NCI-H1092 treated with DMSO at 0.1 percent for 48 hours (cell line): Measurements from ENCODE around the gene COMT.
"Not testable (repeated sequence)": the region's sequence is repeated elsewhere in the genome, so short reads cannot be mapped to it uniquely, and the experiment has no call there.

Experiments used
- DNase-seq: peaks from one replicate; lab custom pipeline; 2025; lab: John Stamatoyannopoulos, UW

Gene COMT

DNA sequence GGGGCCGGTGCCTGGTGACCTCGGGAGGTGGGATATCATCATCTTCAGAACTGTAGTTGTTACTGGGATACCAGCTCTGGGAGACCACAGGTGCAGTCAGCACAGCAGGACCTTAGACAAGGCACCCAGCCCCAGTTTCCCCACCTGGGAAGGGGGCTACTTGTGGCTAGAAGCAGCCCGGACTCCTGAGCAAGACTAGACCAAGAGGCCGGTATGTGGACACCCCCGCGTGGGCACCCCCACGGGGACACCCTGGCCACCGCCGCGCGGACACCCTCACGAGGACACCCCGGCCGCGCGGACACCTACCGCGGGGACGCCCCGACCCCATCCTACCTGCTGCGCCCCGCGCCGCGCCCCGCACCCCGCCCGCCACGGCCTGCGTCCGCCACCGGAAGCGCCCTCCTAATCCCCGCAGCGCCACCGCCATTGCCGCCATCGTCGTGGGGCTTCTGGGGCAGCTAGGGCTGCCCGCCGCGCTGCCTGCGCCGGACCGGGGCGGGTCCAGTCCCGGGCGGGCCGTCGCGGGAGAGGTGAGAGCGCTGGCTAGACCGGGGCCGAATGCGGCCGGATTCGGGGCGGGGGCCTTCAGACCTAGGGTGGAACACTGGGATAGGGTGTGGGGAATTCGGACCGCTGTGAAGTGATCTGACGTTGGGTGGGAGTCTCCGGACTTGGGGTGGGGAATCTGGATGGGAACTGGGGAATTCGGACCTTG is at the start of gene COMT, which contains the start of gene TXNRD2:
Gene COMT (plus strand): TSS at position 408 of the 718 bp plus-strand sequence. CDS start 20,755 bp downstream, outside the sequence.
Gene TXNRD2 (minus strand): TSS at position 454 of the 718 bp plus-strand sequence. CDS start 15 bp downstream, at position 439.
- DNase-seq, result peak; percentile 51

DNA sequence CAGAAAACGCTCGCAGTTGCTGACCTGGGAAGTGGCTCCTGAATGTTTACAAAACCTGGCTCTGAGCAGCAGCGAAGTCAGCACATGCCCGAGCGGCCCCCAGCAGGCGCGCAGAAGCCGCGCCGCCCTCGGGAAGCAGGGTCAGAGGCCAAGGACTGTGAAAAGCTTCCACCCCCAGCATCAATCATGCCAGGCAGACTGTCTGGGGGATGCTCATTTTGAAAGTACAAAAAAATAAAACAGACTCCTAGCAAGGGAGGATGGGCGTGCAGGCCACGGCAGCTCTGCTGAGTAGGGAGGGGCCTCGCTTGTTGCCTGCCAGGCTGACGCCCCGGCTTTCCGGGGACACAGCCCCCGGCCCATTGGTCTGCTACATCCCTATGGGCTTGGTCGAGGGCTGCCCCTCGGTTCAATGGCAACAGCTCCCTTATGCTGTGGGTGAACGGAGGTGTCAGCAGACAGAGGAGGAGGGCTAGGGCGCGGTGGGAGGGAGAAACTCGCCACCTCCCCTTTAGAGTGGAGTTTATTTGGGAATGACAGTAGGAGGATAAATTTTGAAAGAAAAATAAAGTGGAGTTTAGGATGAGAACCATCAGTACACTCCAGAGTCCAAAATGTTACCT is 49.2 kb upstream of the COMT start:
- no peak for DNase-seq

- no peak for DNase-seq
Measured at GRCh38 chr22:19892925-19893324, 48.6 kb upstream of the COMT start.

GRCh38 chr22:19893363-19893762 is 48.2 kb upstream of the COMT start:
- no peak for DNase-seq

- no peak for DNase-seq
Measured at GRCh38 chr22:19895160-19895849, 46.3 kb upstream of the COMT start.

GRCh38 chr22:19896665-19897355 is 44.8 kb upstream of the COMT start:
- DNase-seq, result no peak

- no peak for DNase-seq
Measured at GRCh38 chr22:19897726-19898125, 43.8 kb upstream of the COMT start.

GRCh38 chr22:19898145-19898544 is 43.4 kb upstream of the COMT start:
- no peak for DNase-seq

DNA sequence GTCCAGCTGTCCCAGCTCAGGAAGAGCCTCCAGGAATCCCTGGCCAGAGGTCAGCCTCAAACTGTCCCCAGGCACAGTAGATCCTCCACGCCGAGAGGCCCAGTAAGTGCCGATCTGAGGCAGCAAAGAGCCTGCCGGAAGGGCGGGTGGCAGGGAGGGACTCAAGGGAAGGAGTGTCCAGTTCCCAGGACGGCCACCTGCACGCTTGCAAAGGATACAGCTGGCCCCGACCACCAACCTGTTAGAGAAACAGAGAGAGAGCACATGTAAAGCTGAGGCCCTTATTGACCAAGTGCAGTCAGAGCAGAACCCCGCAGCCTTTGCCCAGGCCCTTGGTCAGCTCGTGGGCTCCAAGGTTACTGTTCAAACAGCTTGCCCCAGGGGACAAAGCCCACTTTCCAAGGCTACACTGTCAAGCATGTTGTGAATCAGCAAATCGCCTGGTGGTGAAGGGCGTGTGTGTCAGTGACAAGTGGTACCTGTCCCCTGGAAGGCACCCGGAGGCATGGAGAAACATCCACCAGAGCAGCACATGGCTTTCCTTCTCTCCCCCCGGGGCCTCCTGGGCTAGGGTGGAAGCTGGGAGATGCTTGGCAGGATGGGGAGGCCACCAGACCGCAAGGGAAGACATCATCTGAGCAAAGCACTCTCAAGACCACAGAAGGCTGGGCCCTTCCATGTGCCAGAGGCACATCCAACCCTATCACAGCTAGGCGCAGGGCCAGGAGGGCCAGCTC is 42.6 kb upstream of the COMT start:
- DNase-seq, result no peak

GRCh38 chr22:19900707-19901436 is 40.7 kb upstream of the COMT start:
- DNase-seq, result no peak

DNA sequence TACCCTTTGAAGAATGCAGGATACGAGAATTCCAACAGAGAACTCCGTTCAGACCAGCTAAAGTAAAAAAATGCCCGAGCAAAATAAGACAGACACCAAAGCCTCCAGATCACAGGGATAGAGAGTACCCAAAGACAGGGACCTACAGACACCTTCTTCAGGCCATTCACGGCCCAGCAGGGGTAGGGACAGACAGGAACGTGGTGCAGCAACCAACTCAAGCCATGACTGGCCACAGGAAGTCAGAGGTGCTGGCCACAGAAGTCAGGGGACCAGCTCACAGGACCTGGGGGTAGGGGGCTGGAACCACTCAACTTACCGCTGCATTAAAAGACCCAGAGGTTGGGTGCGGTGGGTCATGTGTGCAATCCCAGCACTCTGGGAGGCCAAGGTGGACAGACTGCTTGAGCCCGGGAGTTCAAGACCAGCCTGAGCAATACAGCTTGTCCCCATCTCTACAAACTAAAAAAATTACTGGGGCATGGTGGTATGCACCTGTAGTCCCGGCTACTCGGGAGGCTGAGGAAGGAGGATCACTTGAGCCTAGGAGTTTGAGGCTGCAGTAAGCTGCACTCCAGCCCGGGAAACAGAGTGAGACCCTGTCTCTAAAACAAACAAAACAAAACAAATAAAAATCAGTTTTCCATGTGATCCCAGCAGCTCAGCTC is 39.9 kb upstream of the COMT start:
- DNase-seq, result no peak

DNA sequence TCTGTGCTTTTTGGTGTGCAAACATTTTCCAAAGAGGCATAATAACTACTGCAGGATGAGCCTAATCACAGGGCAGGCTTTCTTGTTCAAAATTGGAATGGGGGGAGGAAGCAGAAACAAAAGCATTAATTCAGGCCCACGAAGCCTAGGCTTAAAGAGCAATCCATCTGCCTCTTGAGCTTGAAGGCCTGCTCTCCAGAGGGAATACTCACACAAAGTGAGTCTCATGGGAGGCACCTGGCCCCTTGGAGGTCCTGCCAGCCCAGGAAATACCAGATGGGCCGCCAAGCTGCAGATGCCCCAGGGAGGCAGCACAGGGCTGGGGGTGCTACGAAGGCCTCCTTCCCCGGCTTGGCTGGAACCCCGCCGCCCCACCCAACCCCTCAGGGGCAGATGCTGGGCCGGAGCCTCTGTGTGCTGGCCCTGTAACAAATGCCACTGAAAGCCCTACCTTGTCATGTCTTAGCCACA is 39.3 kb upstream of the COMT start:
- peak; percentile 77 for DNase-seq

DNA sequence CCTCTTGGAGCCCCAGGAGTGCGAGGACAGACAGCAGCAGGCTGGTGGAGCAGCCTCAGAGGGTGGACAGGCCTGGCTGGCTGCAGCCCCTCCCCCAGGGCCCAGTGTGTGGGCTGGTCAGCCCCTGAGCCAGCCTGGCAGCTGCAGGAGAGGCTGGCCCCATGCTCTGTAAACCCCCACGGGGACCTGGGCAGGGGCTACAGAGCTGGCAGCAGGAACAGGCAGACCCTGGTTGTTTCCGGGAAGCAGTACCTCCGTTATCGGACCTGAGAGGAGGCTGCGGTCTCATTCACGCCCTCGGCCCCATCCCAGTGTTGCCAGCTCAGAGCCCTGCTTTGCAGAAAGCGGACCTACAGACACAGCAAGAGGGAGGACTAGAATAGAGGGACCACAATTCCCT is 38.5 kb upstream of the COMT start:
- no peak for DNase-seq

- DNase-seq, result no peak
Measured at GRCh38 chr22:19903513-19903912, 38.1 kb upstream of the COMT start.

GRCh38 chr22:19904174-19904856 is 37.3 kb upstream of the COMT start:
- no peak for DNase-seq

- no peak for DNase-seq
Measured at GRCh38 chr22:19904935-19905334, 36.6 kb upstream of the COMT start.

- DNase-seq, result no peak
Measured at GRCh38 chr22:19905347-19906276, 36.0 kb upstream of the COMT start.

- not testable (repeated sequence) for DNase-seq
Measured at GRCh38 chr22:19906864-19907263, 34.7 kb upstream of the COMT start.

DNA sequence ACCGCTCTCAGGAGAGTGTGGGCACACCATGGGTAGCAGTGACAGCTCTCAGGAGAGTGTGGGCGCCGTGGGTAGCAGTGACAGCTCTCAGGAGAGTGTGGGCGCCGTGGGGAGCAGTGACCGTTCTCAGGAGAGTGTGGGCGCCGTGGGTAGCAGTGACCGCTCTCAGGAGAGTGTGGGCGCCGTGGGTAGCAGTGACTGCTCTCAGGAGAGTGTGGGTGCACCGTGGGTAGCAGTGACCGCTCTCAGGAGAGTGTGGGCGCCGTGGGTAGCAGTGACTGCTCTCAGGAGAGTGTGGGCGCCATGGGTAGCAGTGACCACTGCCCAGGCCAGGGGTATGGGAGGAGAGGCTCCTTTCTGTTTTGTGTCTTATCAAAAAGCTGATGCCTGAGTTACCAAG is 33.7 kb upstream of the COMT start:
- not testable (repeated sequence) for DNase-seq
